Keratinocyte (primary cell): ENCODE results near the gene HOXB7. TPM values are rescaled to one million over a fixed set of nuclear protein-coding genes. Genes with fewer than 3 reads are reported as not detected.

ENCODE experiments used
- DNase-seq: peaks from one replicate; pipeline ENCODE4 v3.0.0-alpha.2; 2011; ENCODE audit warnings: low read depth, missing footprints, low spot score
- FAIRE-seq: peaks from 2 replicates; lab custom pipeline; 2011; peaks lifted over from hg19 to GRCh38; lab: Jason Lieb, UNC
- H2AFZ ChIP-seq: 2 replicates; pipeline ENCODE4 v1.6.0; 2012; ENCODE audit warnings: low read length, control low read depth, inconsistent platforms; ENCODE audit not compliant: control insufficient read depth
- H3K27ac ChIP-seq: 2 replicates; pipeline ENCODE4 v1.5.1; 2011; ENCODE audit warnings: low read length; ENCODE audit not compliant: control insufficient read depth, insufficient read depth
- H3K27me3 ChIP-seq: 3 replicates; pipeline ENCODE4 v1.6.0; 2011; ENCODE audit warnings: low read length; ENCODE audit not compliant: control insufficient read depth, insufficient read depth; ENCODE audit errors: extremely low read depth
- H3K36me3 ChIP-seq, 2 experiments: 2 replicates in 1 of 2; 3 replicates in 1 of 2; pipeline ENCODE4 v1.5.1; 2011; ENCODE audit warnings: low read length in 2 of 2, mild to moderate bottlenecking in 1 of 2; ENCODE audit not compliant: control insufficient read depth in 2 of 2, insufficient read depth in 2 of 2; ENCODE audit errors: extremely low read depth in 1 of 2
- H3K4me1 ChIP-seq: 3 replicates; pipeline ENCODE4 v1.5.1; 2011; ENCODE audit warnings: low read length; ENCODE audit not compliant: control insufficient read depth, insufficient read depth; ENCODE audit errors: extremely low read depth
- H3K4me2 ChIP-seq: 3 replicates; pipeline ENCODE4 v1.6.0; 2011; ENCODE audit warnings: low read depth, low read length; ENCODE audit not compliant: control insufficient read depth, insufficient read depth; ENCODE audit errors: extremely low read depth
- H3K4me3 ChIP-seq, 3 experiments: fragments of 200-600 bp in 1 of 3; sonication (generic) in 1 of 3; 2 replicates in 2 of 3; 3 replicates in 1 of 3; pipeline ENCODE4 v1.5.1; 2011 to 2016; ENCODE audit warnings: low read length in 3 of 3, mild to moderate bottlenecking in 3 of 3, control low read depth in 2 of 3, inconsistent platforms in 1 of 3, low read depth in 1 of 3, mixed read lengths in 1 of 3, mixed run types in 1 of 3, moderate library complexity in 1 of 3; ENCODE audit not compliant: control insufficient read depth in 2 of 3, insufficient read depth in 2 of 3; ENCODE audit errors: extremely low read depth in 1 of 3
- H3K79me2 ChIP-seq: 2 replicates; pipeline ENCODE4 v1.6.0; 2012; ENCODE audit warnings: low read length; ENCODE audit not compliant: control insufficient read depth, insufficient read depth
- H3K9ac ChIP-seq: 3 replicates; pipeline ENCODE4 v1.6.0; 2011; ENCODE audit warnings: low read length; ENCODE audit not compliant: control insufficient read depth, insufficient read depth; ENCODE audit errors: extremely low read depth
- H3K9me1 ChIP-seq: 3 replicates; pipeline ENCODE4 v1.6.0; 2011; ENCODE audit warnings: low read length; ENCODE audit not compliant: control insufficient read depth, insufficient read depth; ENCODE audit errors: extremely low read depth
- H3K9me3 ChIP-seq: 2 replicates; pipeline ENCODE4 v1.5.1; 2012; ENCODE audit warnings: low read depth, low read length; ENCODE audit not compliant: control insufficient read depth
- H4K20me1 ChIP-seq: 3 replicates; pipeline ENCODE4 v1.6.0; 2011; ENCODE audit warnings: low read length; ENCODE audit not compliant: control insufficient read depth, insufficient read depth; ENCODE audit errors: extremely low read depth
- CTCF ChIP-seq, 3 experiments: IDR thresholded peaks in 1 of 3; conservative IDR thresholded peaks in 1 of 3; optimal IDR thresholded peaks in 1 of 3; 2 replicates in 2 of 3; 3 replicates in 1 of 3; pipeline versions ENCODE3 to v1.5.1; 2011; ENCODE audit warnings: low read length in 3 of 3, mild to moderate bottlenecking in 3 of 3, moderate library complexity in 2 of 3, control low read depth in 1 of 3, inconsistent platforms in 1 of 3; ENCODE audit not compliant: insufficient read depth in 2 of 3; ENCODE audit errors: extremely low read depth in 1 of 3
- EZH2 ChIP-seq: IDR thresholded peaks from one replicate; pipeline ENCODE4 v1.6.1; 2012; ENCODE audit warnings: inconsistent platforms, mild to moderate bottlenecking, low read length, moderate library complexity
- dilution Hi-C: fragments of 300-500 bp; cut with MboI; formaldehyde crosslinking; loops from one replicate; pipeline ENCODE4 v1.7.0; 2020; ENCODE audit warnings: low sequenced_read_pairs; ENCODE audit not compliant: extremely low pct_ligation_motif_present
- polyA plus RNA-seq, 5 experiments: library from polyadenylated mRNA; depleted of rRNA in 3 of 5; stranded (reverse) in 3 of 5; stranded (forward) in 1 of 5; unstranded in 1 of 5; fragments of >200 nt; gene quantifications; 1 replicate in 1 of 5; 2 replicates in 3 of 5; 3 replicates in 1 of 5; pipeline versions ENCODE4 v1.2.1 to v1.2.3, GENCODE V29; 2011 to 2012; ENCODE audit warnings: missing spikeins in 2 of 5, low read depth in 1 of 5, low replicate concordance in 1 of 5

The HOXB7 gene
- polyA plus RNA-seq, 1 donor (not counting 4 experiments of a cell fraction or from before 2014, with no cell fraction given): 1.0 TPM

DNA sequence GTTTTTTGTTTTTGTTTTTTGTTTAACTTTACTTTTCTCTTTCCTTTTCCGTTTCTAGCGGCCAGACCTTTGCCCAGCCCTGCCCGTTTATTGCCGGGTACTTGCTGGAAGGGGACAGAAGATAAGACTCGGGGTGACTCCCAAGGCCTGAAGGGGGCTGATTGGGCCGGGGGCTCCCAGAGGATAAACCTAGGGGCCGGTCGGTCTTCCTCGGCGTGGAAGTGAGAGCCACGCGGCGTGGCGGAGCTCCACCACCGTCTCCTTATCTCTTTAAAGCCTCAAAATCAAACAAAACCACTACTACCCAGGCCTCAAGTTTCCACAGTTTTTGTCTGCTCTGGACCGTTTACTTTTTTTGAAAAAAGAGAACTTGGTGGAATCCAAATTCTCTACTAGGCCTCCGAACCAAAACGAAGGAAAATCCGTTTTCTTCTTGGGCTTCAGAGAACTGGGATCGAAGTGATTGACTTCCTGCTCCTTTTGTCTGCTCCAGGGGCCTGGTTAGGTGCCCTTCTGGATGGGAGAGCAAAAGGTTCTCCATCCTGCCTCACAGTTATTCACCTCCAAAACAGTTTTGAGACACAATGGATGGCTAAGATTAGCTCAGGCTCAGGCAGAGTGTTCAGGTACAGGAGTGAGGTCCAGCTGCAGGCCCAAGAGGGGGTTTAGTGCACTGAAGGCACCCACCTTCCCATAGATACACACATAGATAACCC lies 23.8 kb upstream of the HOXB7 start:
- Histone ChIP-seq H3K4me3 (no peak overlapping the region), H3K9ac (no peak overlapping the region), H3K79me2 (no peaks in the 10 kb centered on the region), H3K9me3 (no peaks in the 10 kb centered on the region), H4K20me1 (peaks cover 10% of the 10 kb centered on the region), H2AFZ (no peak overlapping the region), H3K27me3 (peaks cover 100% of the 10 kb centered on the region), H3K9me1 (no peaks in the 10 kb centered on the region), H3K4me1 (no peaks in the 10 kb centered on the region), H3K4me2 (no peak overlapping the region), H3K36me3 (no peaks in the 10 kb centered on the region), H3K27ac (no peak overlapping the region)
- TF ChIP-seq CTCF (optimal IDR thresholded peaks at IDR 0.05 in 1 of 3, IDR thresholded peaks at IDR 0.05 in 1 of 3, conservative IDR thresholded peaks at IDR 0.05 in 1 of 3; ENCODE audit: extremely low read depth in 1 of 3, insufficient read depth in 2 of 3, low read length in 3 of 3) (no peak), EZH2 (no peak)
- DNase-seq (no peak), FAIRE-seq (no peak)
- dilution Hi-C loops: no loop called here

GRCh38 chr17:48633266-48633677 lies 22.5 kb upstream of the HOXB7 start:
- Histone ChIP-seq H4K20me1 (peaks cover 9% of the 10 kb centered on the region), H3K27me3 (peaks cover 100% of the 10 kb centered on the region), H3K36me3 (no peaks in the 10 kb centered on the region), H3K4me3 (no peak overlapping the region), H3K79me2 (no peaks in the 10 kb centered on the region), H3K9me1 (no peaks in the 10 kb centered on the region), H3K9me3 (no peaks in the 10 kb centered on the region), H3K9ac (no peak overlapping the region), H3K4me1 (no peaks in the 10 kb centered on the region), H3K4me2 (no peak overlapping the region), H2AFZ (no peak overlapping the region), H3K27ac (no peak overlapping the region)
- FAIRE-seq (no peak), DNase-seq (no peak)
- TF ChIP-seq CTCF (optimal IDR thresholded peaks at IDR 0.05 in 1 of 3, IDR thresholded peaks at IDR 0.05 in 1 of 3, conservative IDR thresholded peaks at IDR 0.05 in 1 of 3; ENCODE audit: extremely low read depth in 1 of 3, insufficient read depth in 2 of 3, low read length in 3 of 3) (no peak), EZH2 (peak; percentile 98)
- dilution Hi-C loops: no loop called here
